ENCODE measurements around the gene PDCL2. TPM values are rescaled to one million over a fixed set of nuclear protein-coding genes. Genes with fewer than 3 reads are reported as not detected.

The PDCL2 gene
- total RNA-seq, 1 experiment from 2014 or later: not detected

- no peak overlapping the region for H3K27ac ChIP-seq (ENCODE audit: low read depth, low read length, poor library complexity, severe bottlenecking)
- TF ChIP-seq, protein P1, sequence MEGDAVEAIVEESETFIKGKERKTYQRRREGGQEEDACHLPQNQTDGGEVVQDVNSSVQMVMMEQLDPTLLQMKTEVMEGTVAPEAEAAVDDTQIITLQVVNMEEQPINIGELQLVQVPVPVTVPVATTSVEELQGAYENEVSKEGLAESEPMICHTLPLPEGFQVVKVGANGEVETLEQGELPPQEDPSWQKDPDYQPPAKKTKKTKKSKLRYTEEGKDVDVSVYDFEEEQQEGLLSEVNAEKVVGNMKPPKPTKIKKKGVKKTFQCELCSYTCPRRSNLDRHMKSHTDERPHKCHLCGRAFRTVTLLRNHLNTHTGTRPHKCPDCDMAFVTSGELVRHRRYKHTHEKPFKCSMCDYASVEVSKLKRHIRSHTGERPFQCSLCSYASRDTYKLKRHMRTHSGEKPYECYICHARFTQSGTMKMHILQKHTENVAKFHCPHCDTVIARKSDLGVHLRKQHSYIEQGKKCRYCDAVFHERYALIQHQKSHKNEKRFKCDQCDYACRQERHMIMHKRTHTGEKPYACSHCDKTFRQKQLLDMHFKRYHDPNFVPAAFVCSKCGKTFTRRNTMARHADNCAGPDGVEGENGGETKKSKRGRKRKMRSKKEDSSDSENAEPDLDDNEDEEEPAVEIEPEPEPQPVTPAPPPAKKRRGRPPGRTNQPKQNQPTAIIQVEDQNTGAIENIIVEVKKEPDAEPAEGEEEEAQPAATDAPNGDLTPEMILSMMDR (conservative IDR thresholded peaks at IDR 0.05; ENCODE audit: low read depth, low read length): no peak
- no peak for TF ChIP-seq EZH2 (IDR thresholded peaks at IDR 0.05; ENCODE audit: borderline replicate concordance, low read depth, low read length, poor library complexity, severe bottlenecking)
- no TSS peak for BruUV-seq (replicated peaks)
- CTCF ChIA-PET: no interaction called here
- no peaks in the 10 kb centered on the region for H3K4me1 ChIP-seq (ENCODE audit: insufficient read depth, low read length, poor library complexity, severe bottlenecking)
- no peak for DNase-seq (ENCODE audit: low spot score)
- no peaks in the 10 kb centered on the region for H3K36me3 ChIP-seq (ENCODE audit: insufficient read depth, low read length, poor library complexity, severe bottlenecking)
- H3K4me3 ChIP-seq (ENCODE audit: low read depth, low read length, poor library complexity, severe bottlenecking): no peak overlapping the region
- POLR2A ChIA-PET (ENCODE audit: low non-redundant PET): no interaction called here
- no peaks in the 10 kb centered on the region for H3K27me3 ChIP-seq (replicated peaks; ENCODE audit: insufficient read depth, low read depth, low read length, poor library complexity)
- intact Hi-C loops (cut with micrococcal nuclease; ENCODE audit: unreplicated experiment): no loop called here
- H3K9me3 ChIP-seq (ENCODE audit: low read depth, low read length, poor library complexity, severe bottlenecking): no peaks in the 10 kb centered on the region
Measured at GRCh38 chr4:55578341-55579010, 13.6 kb downstream of the PDCL2 start.

- Histone ChIP-seq H3K4me3 (ENCODE audit: low read depth, low read length, poor library complexity, severe bottlenecking) (no peak overlapping the region), H3K4me1 (ENCODE audit: insufficient read depth, low read length, poor library complexity, severe bottlenecking) (no peaks in the 10 kb centered on the region), H3K36me3 (ENCODE audit: insufficient read depth, low read length, poor library complexity, severe bottlenecking) (no peaks in the 10 kb centered on the region), H3K9me3 (ENCODE audit: low read depth, low read length, poor library complexity, severe bottlenecking) (no peaks in the 10 kb centered on the region), H3K27me3 (replicated peaks; ENCODE audit: insufficient read depth, low read depth, low read length, poor library complexity) (no peaks in the 10 kb centered on the region), H3K27ac (ENCODE audit: low read depth, low read length, poor library complexity, severe bottlenecking) (no peak overlapping the region)
- CTCF ChIA-PET: no interaction called here
- POLR2A ChIA-PET (ENCODE audit: low non-redundant PET): no interaction called here
- no TSS peak for BruUV-seq (replicated peaks)
- intact Hi-C loops (cut with micrococcal nuclease; ENCODE audit: unreplicated experiment): no loop called here
- no peak for DNase-seq (ENCODE audit: low spot score)
- TF ChIP-seq EZH2 (IDR thresholded peaks at IDR 0.05; ENCODE audit: borderline replicate concordance, low read depth, low read length, poor library complexity, severe bottlenecking): no peak
- TF ChIP-seq, protein P1 (conservative IDR thresholded peaks at IDR 0.05; ENCODE audit: low read depth, low read length): no peak
Measured at GRCh38 chr4:55575513-55575912, 16.5 kb downstream of the PDCL2 start.

DNA sequence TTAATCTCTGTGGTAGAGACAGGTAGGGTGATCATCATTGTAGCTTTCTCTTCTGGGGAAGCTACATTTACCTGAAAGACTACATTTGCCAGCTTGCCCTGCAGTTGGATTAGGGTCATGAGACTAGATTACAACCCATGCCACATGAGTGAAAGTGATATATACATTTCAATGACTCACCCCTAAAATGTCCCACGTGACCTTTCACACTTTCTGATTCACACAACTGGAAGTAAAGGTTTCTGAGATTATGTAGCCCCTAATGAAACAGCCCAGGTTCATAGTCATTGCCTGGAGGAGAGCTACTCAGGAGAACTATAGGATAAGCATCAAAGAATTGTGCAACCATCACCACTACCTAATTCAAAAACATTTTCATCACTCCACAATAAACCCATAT is 17.8 kb downstream of the PDCL2 start:
- CTCF ChIA-PET: no interaction called here
- Histone ChIP-seq H3K36me3 (ENCODE audit: insufficient read depth, low read length, poor library complexity, severe bottlenecking) (no peaks in the 10 kb centered on the region), H3K9me3 (ENCODE audit: low read depth, low read length, poor library complexity, severe bottlenecking) (no peaks in the 10 kb centered on the region), H3K27ac (ENCODE audit: low read depth, low read length, poor library complexity, severe bottlenecking) (no peak overlapping the region), H3K4me3 (ENCODE audit: low read depth, low read length, poor library complexity, severe bottlenecking) (no peak overlapping the region), H3K4me1 (ENCODE audit: insufficient read depth, low read length, poor library complexity, severe bottlenecking) (no peaks in the 10 kb centered on the region), H3K27me3 (replicated peaks; ENCODE audit: insufficient read depth, low read depth, low read length, poor library complexity) (no peaks in the 10 kb centered on the region)
- no TSS peak for BruUV-seq (replicated peaks)
- POLR2A ChIA-PET (ENCODE audit: low non-redundant PET): no interaction called here
- TF ChIP-seq EZH2 (IDR thresholded peaks at IDR 0.05; ENCODE audit: borderline replicate concordance, low read depth, low read length, poor library complexity, severe bottlenecking): no peak
- TF ChIP-seq, protein P1 (conservative IDR thresholded peaks at IDR 0.05; ENCODE audit: low read depth, low read length): no peak
- intact Hi-C loops (cut with micrococcal nuclease; ENCODE audit: unreplicated experiment): no loop called here
- no peak for DNase-seq (ENCODE audit: low spot score)

Data from A673 (cell line).